Mesendoderm (in vitro differentiated cells): ENCODE data around the gene INPP5E.

ENCODE experiments used
- DNase-seq: peaks from one replicate; pipeline ENCODE4 v3.0.0; 2013
- H2AK5ac ChIP-seq: 2 replicates; pipeline ENCODE4 v1.6.1; 2013; ENCODE audit warnings: low read length, inconsistent platforms
- H2BK120ac ChIP-seq: 2 replicates; pipeline ENCODE4 v1.6.1; 2013; ENCODE audit warnings: low read depth, mild to moderate bottlenecking, low read length, moderate library complexity, mixed read lengths
- H2BK15ac ChIP-seq: replicated peaks from 2 replicates; pipeline ENCODE4 v1.6.1; 2013; ENCODE audit warnings: low read depth, mild to moderate bottlenecking, moderate library complexity
- H2BK5ac ChIP-seq: 2 replicates; pipeline ENCODE4 v1.6.1; 2013; ENCODE audit warnings: low read length, inconsistent platforms
- H3K18ac ChIP-seq: 2 replicates; pipeline ENCODE4 v1.6.1; 2013; ENCODE audit warnings: mild to moderate bottlenecking, low read length, mixed read lengths
- H3K23ac ChIP-seq: one replicate; pipeline ENCODE4 v1.6.1; 2013; ENCODE audit warnings: low read length
- H3K27ac ChIP-seq: 2 replicates; pipeline ENCODE4 v1.5.1; 2013; ENCODE audit warnings: low read depth, mild to moderate bottlenecking, inconsistent platforms, low read length, moderate library complexity
- H3K27me3 ChIP-seq: 2 replicates; pipeline ENCODE4 v1.6.1; 2013; ENCODE audit warnings: low read length, control low read depth, mild to moderate bottlenecking, inconsistent platforms; ENCODE audit not compliant: insufficient read depth, poor library complexity
- H3K36me3 ChIP-seq: 2 replicates; pipeline ENCODE4 v1.6.1; 2013; ENCODE audit warnings: low read length, inconsistent platforms; ENCODE audit not compliant: control insufficient read depth, insufficient read depth
- H3K4ac ChIP-seq: one replicate; pipeline ENCODE4 v1.6.1; 2013; ENCODE audit warnings: low read depth, mild to moderate bottlenecking, low read length, moderate library complexity
- H3K4me1 ChIP-seq: 2 replicates; pipeline ENCODE4 v1.6.1; 2013; ENCODE audit warnings: low read depth, low read length, inconsistent platforms; ENCODE audit not compliant: control insufficient read depth
- H3K4me2 ChIP-seq: 2 replicates; pipeline ENCODE4 v1.6.1; 2013; ENCODE audit warnings: low read length
- H3K4me3 ChIP-seq: 2 replicates; pipeline ENCODE4 v1.5.1; 2013; ENCODE audit warnings: mild to moderate bottlenecking, low read length
- H3K56ac ChIP-seq: one replicate; pipeline ENCODE4 v1.6.1; 2013; ENCODE audit warnings: low read length
- H3K79me1 ChIP-seq: 2 replicates; pipeline ENCODE4 v1.6.1; 2013; ENCODE audit warnings: low read length, inconsistent platforms
- H3K79me2 ChIP-seq: 2 replicates; pipeline ENCODE4 v1.6.1; 2013; ENCODE audit warnings: mild to moderate bottlenecking, low read length; ENCODE audit not compliant: control insufficient read depth, insufficient read depth
- H3K9ac ChIP-seq: 2 replicates; pipeline ENCODE4 v1.6.1; 2013; ENCODE audit warnings: low read length, inconsistent platforms
- H4K5ac ChIP-seq: one replicate; pipeline ENCODE4 v1.6.1; 2013; ENCODE audit warnings: low read length
- H4K8ac ChIP-seq: one replicate; pipeline ENCODE4 v1.6.1; 2013; ENCODE audit warnings: low read depth, mild to moderate bottlenecking, control low read depth, low read length, moderate library complexity
- WGBS: extraction: QIAGEN DNeasy Blood & Tissue Kit; methylation state at CpG from one replicate; pipeline ENCODE4 v1.1.7; 2013; ENCODE audit warnings: low lambda C conversion rate, missing lambda C conversion rate; ENCODE audit not compliant: insufficient coverage; ENCODE audit errors: extremely low coverage; 5-methylcytosine and 5-hydroxymethylcytosine counted together

The INPP5E gene

DNA sequence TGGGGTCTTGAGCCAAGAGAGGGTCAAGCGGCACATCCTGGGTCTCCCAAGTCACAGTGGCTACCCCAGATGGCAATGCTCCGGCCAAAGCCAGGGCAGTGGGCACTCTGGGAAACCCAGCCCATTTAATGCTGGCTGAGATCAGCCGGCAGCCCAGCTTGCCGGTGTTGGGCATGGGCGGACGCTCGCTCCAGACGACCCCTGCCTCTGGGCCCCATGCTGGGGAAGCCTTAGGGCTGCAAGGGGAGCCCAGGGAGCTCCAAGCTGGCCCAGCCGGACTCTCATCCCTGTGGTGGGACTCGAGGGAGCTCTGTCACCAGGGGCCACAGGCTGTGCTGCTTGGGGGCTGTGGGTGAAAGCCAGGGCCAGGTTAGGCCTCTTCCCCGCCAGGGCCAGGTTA lies 60.2 kb downstream of the INPP5E start:
- H3K4me1 ChIP-seq, result no peaks in the 10 kb centered on the region
- no peak overlapping the region for H2BK5ac ChIP-seq
- H2BK120ac ChIP-seq, result no peak overlapping the region
- no peak overlapping the region for H3K23ac ChIP-seq
- no peaks in the 10 kb centered on the region for H3K79me2 ChIP-seq
- no peak overlapping the region for H4K5ac ChIP-seq
- H3K4me2 ChIP-seq, result no peak overlapping the region
- no peak overlapping the region for H3K18ac ChIP-seq
- no peak overlapping the region for H3K56ac ChIP-seq
- H3K4ac ChIP-seq, result no peak overlapping the region
- H2BK15ac ChIP-seq, result no peak overlapping the region
- H4K8ac ChIP-seq, result no peak overlapping the region
- H2AK5ac ChIP-seq, result no peak overlapping the region
- peaks cover 7% of the 10 kb centered on the region for H3K36me3 ChIP-seq
- H3K9ac ChIP-seq, result no peak overlapping the region
- H3K79me1 ChIP-seq, result no peaks in the 10 kb centered on the region
- WGBS, result no CpG with 5 or more reads among the region's 11 CpGs
- no peak overlapping the region for H3K27ac ChIP-seq
- no peak for DNase-seq
- no peak overlapping the region for H3K4me3 ChIP-seq
- H3K27me3 ChIP-seq, result no peaks in the 10 kb centered on the region

DNA sequence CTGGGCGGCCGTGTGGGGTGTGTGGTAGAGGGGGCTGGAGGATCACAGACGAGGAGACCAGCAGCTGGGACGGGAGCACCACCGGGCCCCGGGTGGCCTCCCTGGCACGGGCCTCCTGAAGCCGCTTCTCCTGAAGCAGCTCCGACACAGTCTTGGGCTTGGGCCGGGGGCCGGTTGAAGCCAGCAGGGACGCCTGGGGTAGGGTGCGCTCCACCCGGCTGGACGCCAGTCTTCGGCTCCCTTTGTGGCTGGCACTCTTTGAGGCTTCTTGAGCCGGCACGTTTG lies 60.7 kb downstream of the INPP5E start:
- WGBS, result no CpG with 5 or more reads among the region's 18 CpGs
- H3K4ac ChIP-seq, result no peak overlapping the region
- no peak overlapping the region for H3K4me3 ChIP-seq
- no peak overlapping the region for H3K56ac ChIP-seq
- H3K4me1 ChIP-seq, result no peaks in the 10 kb centered on the region
- no peak overlapping the region for H4K8ac ChIP-seq
- no peaks in the 10 kb centered on the region for H3K79me1 ChIP-seq
- H3K36me3 ChIP-seq, result peaks cover 5% of the 10 kb centered on the region
- no peak overlapping the region for H3K18ac ChIP-seq
- H3K27ac ChIP-seq, result no peak overlapping the region
- H3K79me2 ChIP-seq, result no peaks in the 10 kb centered on the region
- no peak for DNase-seq
- H3K23ac ChIP-seq, result no peak overlapping the region
- H4K5ac ChIP-seq, result no peak overlapping the region
- H2AK5ac ChIP-seq, result no peak overlapping the region
- no peaks in the 10 kb centered on the region for H3K27me3 ChIP-seq
- no peak overlapping the region for H2BK120ac ChIP-seq
- no peak overlapping the region for H2BK5ac ChIP-seq
- H3K9ac ChIP-seq, result no peak overlapping the region
- no peak overlapping the region for H3K4me2 ChIP-seq
- no peak overlapping the region for H2BK15ac ChIP-seq
